Calu3 (cell line): Measurements from ENCODE around the gene PRKG2. TPM values are rescaled to one million over a fixed set of nuclear protein-coding genes. Genes with fewer than 3 reads are reported as not detected.

Source experiments
- BruUV-seq: library from RNA; stranded (reverse); fragments of 400-500 nt; replicated peaks from 2 replicates; lab custom pipeline; 2021; lab: Mats Ljungman, UMichigan
- CTCF ChIA-PET: fragments of 300-600 bp; sonication (Branson Sonifier 250); formaldehyde crosslinking; loops from one replicate; lab custom pipeline; 2022; ENCODE audit warnings: antibody characterized with exemption; lab: Charles Lee
- DNase-seq: peaks from one replicate; pipeline ENCODE4 v3.0.0; 2022
- H3K27ac Mint-ChIP-seq: one replicate; pipeline ENCODE4 v1.8.0; 2022; ENCODE audit warnings: mixed read lengths; ENCODE audit not compliant: unreplicated experiment
- H3K27me3 Mint-ChIP-seq: one replicate; pipeline ENCODE4 v1.8.0; 2022; ENCODE audit warnings: mixed read lengths; ENCODE audit not compliant: unreplicated experiment
- H3K36me3 Mint-ChIP-seq: one replicate; pipeline ENCODE4 v1.8.0; 2022; ENCODE audit warnings: mild to moderate bottlenecking, moderate library complexity, mixed read lengths; ENCODE audit not compliant: insufficient read depth, unreplicated experiment
- H3K4me1 Mint-ChIP-seq: one replicate; pipeline ENCODE4 v1.8.0; 2022; ENCODE audit warnings: mild to moderate bottlenecking, low read depth, mixed read lengths; ENCODE audit not compliant: unreplicated experiment
- H3K4me3 Mint-ChIP-seq: one replicate; pipeline ENCODE4 v1.8.0; 2022; ENCODE audit warnings: mild to moderate bottlenecking, low read depth, moderate library complexity, mixed read lengths; ENCODE audit not compliant: unreplicated experiment
- H3K9me3 Mint-ChIP-seq: one replicate; pipeline ENCODE4 v1.8.0; 2022; ENCODE audit warnings: low read depth, mixed read lengths; ENCODE audit not compliant: unreplicated experiment
- intact Hi-C: fragments of 100-400 bp; cut with micrococcal nuclease; formaldehyde crosslinking; loops from one replicate; pipeline ENCODE4 v1.10.0; 2022; ENCODE audit not compliant: unreplicated experiment
- total RNA-seq: library from RNA; stranded (reverse); gene quantifications from 2 replicates; pipeline ENCODE4 v1.2.3, GENCODE V29; 2022
- TF ChIP-seq, protein P1 (sequence below): fragments of 200-600 bp; IDR thresholded peaks from one replicate; pipeline ENCODE4 v1.8.0; 2022; ENCODE audit warnings: antibody characterized with exemption; ENCODE audit not compliant: unreplicated experiment

Gene PRKG2
- total RNA-seq, 1 experiment from 2014 or later: 0.76 TPM

GRCh38 chr4:81136161-81136905 lies 78.7 kb downstream of the PRKG2 start:
- no peaks in the 10 kb centered on the region for H3K9me3 Mint-ChIP-seq
- CTCF ChIA-PET: no interaction called here
- no TSS peak for BruUV-seq
- H3K27ac Mint-ChIP-seq: no peak overlapping the region
- H3K4me3 Mint-ChIP-seq: no peak overlapping the region
- TF ChIP-seq, protein P1, sequence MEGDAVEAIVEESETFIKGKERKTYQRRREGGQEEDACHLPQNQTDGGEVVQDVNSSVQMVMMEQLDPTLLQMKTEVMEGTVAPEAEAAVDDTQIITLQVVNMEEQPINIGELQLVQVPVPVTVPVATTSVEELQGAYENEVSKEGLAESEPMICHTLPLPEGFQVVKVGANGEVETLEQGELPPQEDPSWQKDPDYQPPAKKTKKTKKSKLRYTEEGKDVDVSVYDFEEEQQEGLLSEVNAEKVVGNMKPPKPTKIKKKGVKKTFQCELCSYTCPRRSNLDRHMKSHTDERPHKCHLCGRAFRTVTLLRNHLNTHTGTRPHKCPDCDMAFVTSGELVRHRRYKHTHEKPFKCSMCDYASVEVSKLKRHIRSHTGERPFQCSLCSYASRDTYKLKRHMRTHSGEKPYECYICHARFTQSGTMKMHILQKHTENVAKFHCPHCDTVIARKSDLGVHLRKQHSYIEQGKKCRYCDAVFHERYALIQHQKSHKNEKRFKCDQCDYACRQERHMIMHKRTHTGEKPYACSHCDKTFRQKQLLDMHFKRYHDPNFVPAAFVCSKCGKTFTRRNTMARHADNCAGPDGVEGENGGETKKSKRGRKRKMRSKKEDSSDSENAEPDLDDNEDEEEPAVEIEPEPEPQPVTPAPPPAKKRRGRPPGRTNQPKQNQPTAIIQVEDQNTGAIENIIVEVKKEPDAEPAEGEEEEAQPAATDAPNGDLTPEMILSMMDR: no peak
- H3K4me1 Mint-ChIP-seq: no peaks in the 10 kb centered on the region
- no peaks in the 10 kb centered on the region for H3K36me3 Mint-ChIP-seq
- no peaks in the 10 kb centered on the region for H3K27me3 Mint-ChIP-seq
- DNase-seq: no peak
- intact Hi-C loops: no loop called here

- no peaks in the 10 kb centered on the region for H3K9me3 Mint-ChIP-seq
- BruUV-seq: no TSS peak
- no peaks in the 10 kb centered on the region for H3K36me3 Mint-ChIP-seq
- H3K27me3 Mint-ChIP-seq: no peaks in the 10 kb centered on the region
- H3K27ac Mint-ChIP-seq: no peak overlapping the region
- H3K4me3 Mint-ChIP-seq: no peak overlapping the region
- DNase-seq: no peak
- TF ChIP-seq, protein P1: no peak
- no peaks in the 10 kb centered on the region for H3K4me1 Mint-ChIP-seq
- intact Hi-C loops: no loop called here
- CTCF ChIA-PET: no interaction called here
These were observed 79.5 kb downstream of the PRKG2 start for GRCh38 chr4:81135501-81135900.

DNA sequence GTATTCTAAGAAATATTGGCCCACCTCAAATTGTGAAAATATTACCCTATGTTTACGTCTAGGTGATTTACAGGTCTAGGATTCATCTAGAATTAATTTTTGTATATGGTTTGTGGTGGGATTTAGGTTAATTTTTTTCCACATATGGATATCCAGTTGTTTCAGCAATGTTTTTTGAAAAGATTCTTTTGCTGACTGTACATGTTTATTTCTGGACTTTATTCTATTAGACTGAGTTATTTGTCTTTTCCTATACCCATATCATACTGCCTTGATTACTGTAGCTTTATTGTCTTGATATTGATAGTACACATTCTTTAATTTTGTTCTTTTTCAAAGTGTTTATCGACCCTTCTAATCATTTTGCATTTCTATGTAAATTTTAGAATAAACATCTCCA lies 83.5 kb downstream of the PRKG2 start:
- Mint-ChIP-seq H3K27me3 (no peaks in the 10 kb centered on the region), H3K4me1 (no peaks in the 10 kb centered on the region), H3K36me3 (no peaks in the 10 kb centered on the region), H3K27ac (no peak overlapping the region), H3K4me3 (no peak overlapping the region), H3K9me3 (peaks cover 4% of the 10 kb centered on the region)
- no peak for DNase-seq
- BruUV-seq: no TSS peak
- TF ChIP-seq, protein P1: no peak
- CTCF ChIA-PET: no interaction called here
- intact Hi-C loops: no loop called here

DNA sequence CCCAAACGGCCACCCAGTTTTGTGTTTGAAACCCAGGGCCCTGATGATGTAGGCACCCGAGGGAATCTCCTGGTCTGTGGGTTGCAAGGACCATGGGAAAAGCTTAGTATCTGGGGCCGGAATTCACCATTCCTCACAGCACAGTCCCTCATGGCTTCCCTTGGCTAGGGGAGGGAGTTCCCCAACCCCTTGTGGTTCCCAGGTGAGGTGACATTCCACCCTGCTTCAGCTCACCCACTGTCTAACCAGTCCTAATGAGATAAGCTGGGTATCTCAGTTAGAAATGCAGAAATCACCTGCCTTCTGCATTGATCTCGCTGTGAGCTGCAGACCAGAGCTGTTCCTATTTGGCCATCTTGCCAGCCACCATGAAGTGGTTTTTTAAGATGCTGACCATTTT lies 84.0 kb downstream of the PRKG2 start:
- Mint-ChIP-seq H3K27ac (no peak overlapping the region), H3K9me3 (peaks cover 4% of the 10 kb centered on the region), H3K4me3 (no peak overlapping the region), H3K36me3 (no peaks in the 10 kb centered on the region), H3K27me3 (no peaks in the 10 kb centered on the region), H3K4me1 (no peaks in the 10 kb centered on the region)
- BruUV-seq: no TSS peak
- intact Hi-C loops: no loop called here
- CTCF ChIA-PET: no interaction called here
- DNase-seq: no peak
- TF ChIP-seq, protein P1: no peak
